Measurements from ENCODE around the gene KCNH2.

KCNH2 gene

DNA sequence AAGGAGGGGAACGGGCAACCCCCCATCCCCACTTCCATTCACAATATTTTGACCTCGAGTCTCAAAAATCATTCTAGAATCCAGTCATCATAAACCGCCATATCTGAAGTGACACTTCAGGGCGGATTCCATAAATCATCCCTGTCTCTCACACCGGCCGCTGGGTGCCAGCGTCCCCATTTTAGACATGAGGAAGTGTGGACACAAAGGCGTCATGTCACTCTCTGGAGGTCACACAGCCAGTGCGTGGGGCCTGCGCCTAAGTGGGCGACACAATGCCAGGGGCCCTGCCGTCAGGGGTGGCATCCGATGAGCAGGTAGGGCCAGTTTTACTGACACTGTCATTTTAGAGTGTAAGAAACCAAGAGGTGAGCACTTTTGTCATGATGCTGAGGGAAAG, 19.5 kb downstream of the KCNH2 start:
- no peak for FAIRE-seq

- FAIRE-seq: no peak
Observed at GRCh38 chr7:150958062-150958552, 20.0 kb downstream of the KCNH2 start.

DNA sequence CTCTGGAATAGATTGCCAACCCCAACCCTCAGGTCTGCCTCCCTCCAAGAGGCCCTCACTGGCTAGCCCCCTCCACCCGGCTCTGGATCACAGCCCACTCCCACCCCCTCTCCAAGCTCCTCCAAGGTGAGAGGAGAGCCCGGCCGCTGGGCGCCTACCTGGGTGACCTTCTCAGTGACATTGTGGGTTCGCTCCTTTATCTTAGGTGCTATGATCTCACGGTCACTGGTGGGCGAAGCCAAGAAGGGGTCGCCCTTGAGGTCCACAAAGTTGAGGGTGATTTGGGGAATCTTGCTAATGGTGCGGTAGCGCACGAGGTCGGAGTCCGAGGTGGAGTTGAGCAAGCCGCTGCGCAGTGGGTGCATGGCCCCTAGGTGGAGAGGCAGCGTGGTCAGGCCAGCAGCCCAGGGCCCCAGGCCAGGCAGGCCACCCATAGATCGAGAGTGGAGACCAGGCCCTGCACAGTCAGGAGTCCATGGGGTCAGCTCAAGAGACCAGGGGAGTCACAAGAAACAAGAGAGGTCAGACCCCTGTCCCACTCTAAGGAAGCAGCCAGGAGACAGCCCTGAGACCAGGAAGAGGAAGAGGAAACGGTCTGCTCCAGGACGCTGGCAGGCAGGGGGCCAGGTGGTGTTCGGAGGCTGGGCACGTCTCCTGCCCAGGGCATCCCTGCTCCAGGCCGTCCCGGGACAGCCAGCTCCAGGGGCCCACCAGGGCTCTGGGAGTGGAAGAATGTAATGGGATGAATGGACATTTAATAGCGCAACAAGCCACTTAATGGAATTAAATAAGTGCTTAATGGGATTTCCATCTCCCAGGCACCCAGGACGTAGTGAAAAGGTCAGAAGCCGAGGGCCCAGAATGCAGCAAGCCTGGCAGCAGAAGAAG, 20.7 kb downstream of the KCNH2 start:
- no peak for FAIRE-seq

GRCh38 chr7:150956395-150957132, 21.6 kb downstream of the KCNH2 start:
- FAIRE-seq: no peak

DNA sequence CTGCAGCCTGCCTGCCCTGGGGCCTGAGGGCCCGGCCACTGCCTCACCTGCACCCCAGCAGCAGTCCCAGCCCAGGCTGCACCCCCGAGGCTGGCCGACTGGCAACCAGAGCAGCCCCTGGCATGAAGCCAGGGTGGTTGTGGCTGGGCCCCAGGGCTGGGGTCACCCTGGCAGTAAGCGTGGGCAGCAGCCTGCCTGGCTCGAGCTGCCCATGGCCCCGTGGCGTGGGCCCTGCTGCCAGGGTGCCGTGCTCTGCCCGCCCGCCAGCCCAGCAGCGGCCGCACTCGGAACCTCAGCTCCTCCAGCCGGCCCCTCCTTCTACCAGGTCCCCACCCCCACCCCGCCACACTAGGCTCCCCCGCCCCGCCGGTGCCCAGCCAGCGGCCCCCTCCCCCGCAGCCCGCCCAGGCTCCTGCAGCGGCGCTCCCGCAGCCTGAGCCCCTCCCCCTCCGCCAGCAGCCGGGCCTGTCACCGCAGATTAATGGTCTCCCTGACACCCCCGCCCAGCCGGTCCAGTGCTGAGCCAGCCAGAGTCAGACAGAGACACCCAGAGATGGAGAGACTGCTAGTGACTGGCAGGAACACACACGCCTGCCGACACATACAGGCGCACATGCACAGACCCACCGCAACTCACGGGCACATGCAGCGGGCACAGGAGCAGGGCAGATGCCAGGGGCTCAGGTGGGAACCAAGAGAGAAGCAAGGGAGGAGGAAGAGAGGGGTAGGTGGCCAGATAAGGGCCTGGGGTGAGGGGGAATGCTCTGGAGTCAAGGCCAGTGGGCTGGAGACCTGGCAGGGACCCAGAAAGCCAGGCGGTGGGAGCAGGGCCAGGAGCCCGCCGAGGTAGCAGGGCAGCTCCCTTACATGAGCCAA, 22.4 kb downstream of the KCNH2 start:
- no peak for FAIRE-seq

- FAIRE-seq: no peak
Observed at GRCh38 chr7:150954986-150955518, 23.1 kb downstream of the KCNH2 start.

DNA sequence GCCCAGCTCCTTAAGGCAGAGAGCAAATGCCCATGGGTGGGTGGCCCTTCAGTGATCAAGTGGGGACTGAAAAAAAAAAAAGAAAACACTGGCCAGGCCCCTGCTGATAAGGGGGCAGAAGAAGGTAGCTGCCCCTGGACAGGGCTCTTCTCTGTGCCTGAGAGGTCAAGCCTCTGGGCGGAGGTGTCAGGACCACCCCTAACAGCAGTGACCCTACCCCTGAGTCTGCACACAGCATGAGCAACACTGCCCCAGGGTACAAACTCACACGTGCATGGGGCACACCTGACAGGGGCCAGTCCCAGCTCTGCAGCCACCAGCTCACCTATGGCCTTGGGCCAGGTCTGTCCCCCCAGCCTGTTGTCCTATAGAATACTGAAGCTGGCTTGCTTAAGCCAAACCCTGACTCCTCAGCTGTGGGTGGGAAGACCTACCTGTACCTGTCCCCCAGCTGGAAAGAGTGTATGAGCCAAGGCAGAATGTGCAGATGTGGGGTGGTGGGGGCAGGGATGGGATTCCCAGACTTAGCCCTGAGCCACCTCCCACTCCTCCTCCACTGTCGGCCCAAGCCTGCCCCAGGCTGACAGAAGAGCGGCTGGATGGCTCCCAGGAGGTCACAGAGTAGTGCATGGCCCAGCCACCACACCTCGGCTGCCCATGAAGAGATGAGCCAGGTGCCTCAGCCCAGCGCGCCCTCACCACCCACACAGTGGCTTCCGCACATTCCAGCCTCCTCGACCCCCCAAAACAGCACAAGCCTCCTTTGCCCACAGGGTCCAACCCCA, 23.7 kb downstream of the KCNH2 start:
- no peak for FAIRE-seq

DNA sequence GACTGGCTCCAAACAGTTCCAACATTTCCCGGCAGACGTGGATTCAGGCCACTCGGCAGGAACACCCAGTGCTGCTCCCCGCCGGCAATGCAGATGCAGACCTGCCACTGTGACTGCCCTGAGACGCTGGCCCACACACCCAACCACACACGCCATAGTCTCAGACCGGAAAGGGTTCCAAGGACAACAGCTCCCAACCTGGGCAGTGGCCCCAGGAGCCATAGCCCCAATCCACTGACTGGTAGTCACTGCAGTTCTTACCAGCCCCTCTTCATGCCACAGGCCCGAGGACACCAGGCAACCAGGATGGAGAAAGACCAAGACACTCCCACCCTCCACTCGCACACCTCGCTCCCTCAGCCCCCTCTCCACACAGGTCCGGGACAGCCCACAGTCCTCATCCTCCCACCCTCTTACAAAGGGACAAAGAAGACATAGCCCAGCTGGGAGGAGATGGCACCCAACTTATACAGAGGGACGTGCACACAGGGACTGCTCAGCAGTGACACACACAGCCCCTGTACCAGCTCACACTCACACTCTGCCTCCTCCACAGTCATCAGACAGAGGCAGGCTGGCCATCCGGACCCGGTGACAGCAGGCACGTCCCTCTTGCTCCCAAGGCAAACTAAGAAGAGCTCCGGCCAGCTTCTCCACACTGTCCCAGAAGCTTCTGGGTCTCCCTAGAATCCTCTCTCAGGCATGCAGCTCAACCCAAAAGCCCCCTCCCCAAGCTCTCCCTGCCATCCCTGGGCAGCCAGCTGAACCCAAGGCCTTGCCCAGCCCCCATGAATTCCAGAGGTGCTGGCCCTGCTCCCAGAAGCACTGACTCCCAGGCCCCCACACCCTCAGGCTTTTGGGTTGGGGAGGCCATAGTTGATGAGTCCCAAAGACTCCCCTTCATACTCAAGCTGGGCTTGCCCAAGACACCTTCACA, 24.8 kb downstream of the KCNH2 start:
- no peak for FAIRE-seq

DNA sequence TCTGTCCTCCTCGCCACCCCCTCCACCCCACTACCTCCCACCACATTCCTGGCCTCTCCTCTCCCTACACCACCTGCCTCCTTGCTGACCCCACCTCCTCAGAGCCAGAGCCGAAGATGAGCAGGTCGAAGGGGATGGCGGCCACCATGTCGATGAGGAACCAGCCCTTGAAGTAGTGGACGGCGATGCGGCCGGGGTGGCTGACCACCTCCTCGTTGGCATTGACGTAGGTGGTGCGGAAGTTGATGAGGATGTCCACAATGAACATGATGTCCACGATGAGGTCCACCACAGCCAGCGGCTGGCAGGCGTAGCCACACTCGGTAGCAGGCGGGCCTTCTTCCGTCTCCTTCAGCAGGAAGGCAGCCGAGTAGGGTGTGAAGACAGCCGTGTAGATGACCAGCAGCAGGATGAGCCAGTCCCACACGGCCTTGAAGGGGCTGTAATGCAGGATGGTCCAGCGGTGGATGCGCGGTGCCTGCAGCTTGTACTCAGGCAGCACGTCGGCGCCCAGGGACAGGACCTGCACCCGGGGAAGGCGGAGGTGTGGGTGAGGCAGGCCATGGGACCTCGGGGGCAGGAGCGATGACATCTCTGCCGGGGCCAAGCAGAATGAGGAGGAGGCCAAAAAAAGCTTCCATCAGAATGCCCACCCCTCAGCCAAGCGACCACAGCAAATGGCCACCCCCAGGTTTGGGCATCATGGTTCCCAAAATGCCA, 25.6 kb downstream of the KCNH2 start:
- no peak for FAIRE-seq

DNA sequence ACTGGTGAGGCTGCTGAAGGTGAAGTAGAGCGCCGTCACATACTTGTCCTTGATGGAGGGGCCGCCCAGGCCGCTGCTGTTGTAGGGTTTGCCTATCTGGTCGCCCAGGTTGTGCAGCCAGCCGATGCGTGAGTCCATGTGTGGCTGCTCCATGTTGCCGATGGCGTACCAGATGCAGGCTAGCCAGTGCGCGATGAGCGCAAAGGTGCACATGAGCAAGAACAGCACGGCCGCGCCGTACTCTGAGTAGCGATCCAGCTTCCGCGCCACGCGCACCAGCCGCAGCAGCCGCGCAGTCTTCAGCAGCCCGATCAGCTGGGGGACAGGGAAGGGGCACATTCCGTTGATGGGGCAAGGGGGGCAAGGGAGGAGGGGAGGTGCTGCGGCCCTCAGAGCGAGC, 26.6 kb downstream of the KCNH2 start:
- FAIRE-seq: no peak

DNA sequence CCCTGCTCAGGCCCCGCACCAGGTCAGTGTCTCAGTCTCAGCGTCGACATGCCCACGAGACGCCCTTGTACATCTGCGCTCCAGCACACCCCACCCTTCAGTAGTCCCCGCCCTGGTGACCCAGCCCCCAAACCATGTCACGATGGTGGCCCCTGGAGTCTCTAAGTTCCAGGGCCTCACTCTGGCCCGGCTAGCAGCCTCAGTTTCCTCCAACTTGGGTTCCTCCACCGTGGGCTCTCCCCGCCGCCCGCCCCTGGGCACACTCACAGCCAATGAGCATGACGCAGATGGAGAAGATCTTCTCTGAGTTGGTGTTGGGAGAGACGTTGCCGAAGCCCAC, 27.0 kb downstream of the KCNH2 start:
- no peak for FAIRE-seq

DNA sequence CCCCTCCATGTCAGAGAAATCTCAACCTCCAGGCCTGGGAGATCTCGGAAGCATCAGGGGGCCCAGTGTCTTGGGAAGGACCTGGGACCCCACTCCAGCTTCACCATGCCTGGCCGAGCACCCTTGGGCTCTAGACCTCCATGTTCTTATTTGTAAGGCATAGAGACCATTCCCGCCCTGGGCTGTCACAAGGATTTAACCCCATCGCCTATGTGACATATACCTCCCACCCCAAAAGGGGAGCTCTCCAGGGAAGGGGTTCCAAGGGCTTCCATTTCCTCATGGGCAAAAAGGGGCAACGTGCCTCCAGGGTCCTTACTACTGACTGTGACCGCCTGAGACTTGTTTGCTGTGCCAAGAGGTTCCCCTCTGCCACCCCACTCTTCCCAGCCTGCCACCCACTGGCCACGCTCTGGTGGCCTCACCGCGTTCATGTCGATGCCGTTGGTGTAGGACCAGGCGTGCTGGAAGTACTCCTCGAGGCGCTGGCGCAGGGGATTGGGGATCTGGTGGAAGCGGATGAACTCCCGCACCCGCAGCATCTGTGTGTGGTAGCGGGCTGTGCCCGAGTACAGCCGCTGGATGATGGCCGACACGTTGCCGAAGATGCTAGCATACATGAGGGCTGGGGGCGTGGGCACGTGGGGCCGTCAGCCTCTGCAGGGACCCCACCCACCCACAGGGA, 27.5 kb downstream of the KCNH2 start:
- no peak for FAIRE-seq

- no peak for FAIRE-seq
Observed at GRCh38 chr7:150949971-150950491, 28.1 kb downstream of the KCNH2 start.

- FAIRE-seq: no peak
Observed at GRCh38 chr7:150949564-150949963, 28.6 kb downstream of the KCNH2 start.

DNA sequence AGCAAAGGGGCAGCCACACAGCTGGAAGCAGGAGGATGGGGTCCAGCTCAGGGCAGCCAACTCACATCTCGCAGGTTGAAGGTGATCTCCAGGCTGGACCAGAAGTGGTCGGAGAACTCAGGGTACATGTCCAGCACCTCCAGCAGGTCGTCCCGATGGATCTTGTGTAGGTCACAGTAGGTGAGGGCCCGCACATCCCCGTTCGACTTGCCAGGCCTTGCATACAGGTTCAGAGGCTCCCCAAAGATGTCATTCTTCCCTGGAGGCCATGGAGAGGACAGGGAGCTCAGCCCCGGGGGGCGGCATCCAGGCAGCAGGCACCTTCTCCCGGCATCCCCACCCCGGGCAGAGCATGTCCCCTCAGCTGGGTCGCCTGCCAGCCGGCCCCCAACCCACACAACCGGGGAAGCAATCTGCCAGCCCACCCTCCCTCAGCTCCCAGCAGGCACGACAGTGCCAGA, 29.3 kb downstream of the KCNH2 start:
- no peak for FAIRE-seq

DNA sequence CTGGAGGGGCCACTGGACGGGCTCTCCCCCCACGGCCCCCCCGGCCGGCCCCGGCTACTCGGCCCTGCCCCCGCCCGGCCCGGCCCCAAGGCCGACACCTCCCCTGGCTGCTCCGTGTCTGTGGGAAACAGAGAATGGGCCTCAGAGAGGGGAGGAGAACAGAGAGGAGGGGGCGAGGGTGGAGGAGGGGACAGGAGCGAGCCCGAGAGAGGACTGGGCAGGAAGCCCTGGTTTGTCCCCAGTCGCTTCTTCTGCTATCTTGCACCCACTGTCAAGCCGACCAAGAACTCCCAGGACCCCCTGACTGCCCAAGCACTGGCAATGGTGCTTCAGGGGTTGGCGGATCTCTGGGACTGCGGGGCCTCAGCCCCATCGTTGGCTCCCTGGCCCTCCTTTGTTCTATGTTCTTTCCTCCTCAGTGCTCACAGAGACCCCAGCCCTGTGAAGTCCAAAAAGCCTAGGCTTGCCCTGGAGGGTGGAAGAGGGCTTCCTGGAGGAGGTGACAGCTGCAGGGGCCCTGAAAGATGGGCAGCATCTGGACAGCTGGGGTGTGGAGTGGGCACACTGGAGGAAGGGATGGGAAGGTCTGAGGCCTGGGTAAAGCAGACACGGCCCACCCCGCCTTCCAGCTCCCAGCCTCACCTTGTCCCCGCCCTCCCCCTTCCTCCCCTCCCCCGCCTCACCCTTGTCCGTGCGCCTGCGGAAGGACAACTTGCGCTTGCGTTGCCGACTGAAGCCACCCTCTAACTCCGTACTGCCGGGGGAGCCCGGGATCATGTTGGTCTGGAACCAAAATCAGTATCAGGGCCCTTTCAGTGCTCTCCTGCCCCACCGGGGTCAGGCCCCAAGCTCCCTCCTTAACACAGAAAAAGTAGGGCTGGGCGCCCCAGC, 30.1 kb downstream of the KCNH2 start:
- FAIRE-seq: no peak

DNA sequence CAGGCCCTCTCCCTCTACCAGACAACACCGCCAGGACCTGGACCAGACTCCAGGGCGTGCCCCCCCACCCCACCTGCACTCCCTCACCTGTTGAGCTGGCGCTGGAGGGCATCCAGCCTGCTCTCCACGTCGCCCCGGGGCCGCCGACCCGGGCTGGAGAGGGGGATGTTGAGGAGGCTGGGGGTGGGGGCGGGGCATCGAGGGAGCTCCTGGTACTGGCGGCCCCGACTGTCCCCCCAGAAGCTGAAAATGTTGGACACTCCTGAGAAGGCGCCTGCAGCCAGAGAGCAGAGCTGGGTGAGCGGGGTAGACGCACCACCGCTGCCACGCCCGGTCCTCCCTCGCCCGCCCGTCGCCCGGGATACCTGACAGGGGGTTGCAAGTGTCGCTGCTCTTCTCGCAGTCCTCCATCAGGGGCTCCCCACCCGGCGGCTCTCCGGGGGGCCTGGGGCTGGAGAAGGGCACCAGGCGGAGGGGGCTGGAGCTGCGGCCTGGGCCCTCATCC, 30.8 kb downstream of the KCNH2 start:
- FAIRE-seq: no peak

Data from colon (tissue), 2 donors.